ENCODE measurements around the gene NDUFB11.
"Not testable (repeated sequence)": the region's sequence is repeated elsewhere in the genome, so short reads cannot be mapped to it uniquely, and the experiment has no call there.

NDUFB11 gene

DNA sequence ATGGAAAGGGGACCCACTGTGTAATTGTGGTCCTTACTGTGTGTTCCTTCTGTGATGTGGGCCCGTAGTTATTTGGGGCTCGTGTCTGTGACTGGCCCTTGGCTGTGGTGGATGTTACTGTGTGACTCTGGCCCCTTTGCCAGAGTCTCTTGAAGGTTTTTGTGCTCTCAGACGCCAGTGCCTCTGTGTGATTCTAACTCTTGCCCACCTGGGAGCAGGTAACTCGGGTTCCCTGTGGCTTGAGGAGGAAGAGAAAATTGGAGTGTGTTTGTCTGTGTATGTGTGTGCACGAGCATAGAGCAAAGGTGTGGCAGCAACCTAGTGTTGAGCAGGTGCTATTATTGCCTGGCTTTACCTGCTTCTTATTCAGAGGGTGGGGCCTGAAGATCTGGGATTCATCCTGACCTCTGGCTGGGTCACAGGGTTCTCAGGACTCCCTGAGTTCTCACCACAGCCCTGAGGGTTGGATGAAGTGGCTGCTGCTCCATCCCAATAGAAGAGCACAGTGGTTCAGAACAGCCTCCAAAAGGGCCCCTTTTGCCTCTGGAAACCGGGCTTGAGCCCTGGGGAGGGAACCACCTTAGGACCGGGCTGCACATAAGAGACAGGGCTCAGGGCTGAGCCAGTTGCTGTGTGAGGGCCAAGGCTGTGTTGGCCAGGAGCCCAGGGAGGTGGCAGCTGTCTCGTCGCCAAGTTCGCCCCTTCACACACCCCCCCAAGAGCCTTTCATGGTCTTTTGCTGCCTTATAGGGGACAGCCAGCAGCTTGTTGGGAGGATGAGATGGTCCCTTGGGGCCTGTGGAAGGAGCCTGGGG lies 1.8 kb upstream of the NDUFB11 start:
- no peak for DNase-seq (ENCODE audit: low read depth)

DNA sequence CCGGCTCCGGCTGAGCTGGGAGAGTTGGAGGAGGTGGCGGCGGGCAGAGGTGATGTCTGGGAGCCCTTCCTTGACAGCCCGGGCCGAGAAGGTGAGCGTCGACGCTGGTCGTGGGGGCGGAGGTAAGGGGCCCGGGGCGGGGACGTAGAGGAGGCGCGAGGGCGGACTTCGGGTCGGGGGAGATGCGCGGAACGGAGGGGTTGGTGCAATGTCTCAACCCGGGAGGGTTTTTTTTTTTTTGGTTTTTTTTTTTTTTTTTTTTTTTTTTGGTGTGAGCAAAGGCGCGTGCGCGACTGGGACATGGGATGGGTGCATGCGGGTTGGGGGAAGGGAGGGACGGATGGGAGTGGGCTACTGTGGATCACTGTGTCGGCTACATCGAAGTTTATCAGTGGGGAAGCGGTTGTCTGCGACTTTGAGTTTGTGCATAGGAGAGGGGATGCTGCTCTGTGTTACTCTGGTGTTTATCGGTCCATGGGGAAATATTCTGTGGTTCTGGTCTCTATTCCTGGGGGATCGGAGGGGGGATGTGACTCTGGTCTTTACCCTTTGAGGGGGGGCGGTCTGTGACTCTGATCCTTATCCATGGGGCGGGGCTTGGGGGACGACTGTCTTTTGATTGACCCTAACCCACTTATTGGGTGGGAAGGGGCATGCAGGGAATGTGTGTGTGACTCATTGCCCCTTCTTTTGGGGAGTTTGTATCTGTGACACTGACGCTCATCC lies 1.1 kb upstream of the NDUFB11 start:
- DNase-seq (ENCODE audit: low read depth), result no peak

DNA sequence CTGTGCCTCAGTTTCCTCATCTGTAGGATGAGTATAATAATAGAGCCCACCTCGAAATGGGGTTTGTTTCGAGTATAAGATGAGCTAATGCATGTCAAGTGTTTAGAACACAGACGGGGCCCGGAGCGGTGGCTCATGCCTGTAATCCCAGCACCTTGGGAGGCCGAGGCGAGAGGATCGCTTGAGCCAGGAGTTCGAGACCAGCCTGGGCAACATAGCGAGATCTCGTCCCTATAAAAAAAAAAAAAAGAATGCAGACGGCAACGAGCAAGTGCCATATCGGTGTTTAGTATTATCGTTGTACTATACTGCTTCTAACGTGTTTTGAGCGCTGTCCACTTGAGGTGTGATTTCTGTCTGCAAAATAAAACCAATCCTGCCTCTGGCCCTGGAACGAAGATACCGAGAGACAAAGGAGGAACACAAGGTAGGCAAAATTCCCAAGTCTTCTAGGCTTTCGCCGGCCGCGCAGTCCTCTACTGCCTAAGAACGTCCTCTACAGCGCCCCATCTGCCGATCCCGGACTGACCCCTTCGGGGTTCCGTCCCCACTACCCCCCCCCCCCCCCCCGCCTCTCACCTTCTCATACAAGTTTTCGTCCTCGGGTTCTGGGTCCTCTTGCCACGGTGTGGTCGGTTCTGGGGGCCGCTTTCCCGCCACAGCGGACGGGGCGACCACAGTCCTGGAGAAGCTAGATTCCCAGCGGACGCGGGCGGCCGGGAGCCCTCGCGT lies 442 bp downstream of the NDUFB11 start:
- DNase-seq (ENCODE audit: low read depth), result no peak

DNA sequence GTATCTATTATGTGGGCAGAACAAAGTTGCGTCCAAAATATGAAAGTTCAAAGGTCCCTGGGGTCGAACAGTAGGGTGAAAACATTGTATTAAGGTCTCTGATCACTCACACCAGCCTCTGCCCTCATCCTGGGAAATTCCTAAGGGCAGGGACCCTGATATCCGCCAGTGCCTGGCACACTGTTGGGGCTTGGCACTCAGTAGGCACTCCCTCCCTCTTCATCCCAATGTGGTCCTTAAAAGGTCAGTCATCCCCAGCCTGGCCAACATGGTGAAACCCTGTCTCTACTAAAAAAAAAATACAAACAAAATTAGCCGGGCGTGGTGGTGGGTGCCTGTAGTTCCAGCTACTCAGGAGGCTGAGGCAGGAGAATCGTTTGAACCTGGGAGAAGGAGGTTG lies 6.3 kb downstream of the NDUFB11 start:
- DNase-seq (ENCODE audit: low read depth), result no peak

DNA sequence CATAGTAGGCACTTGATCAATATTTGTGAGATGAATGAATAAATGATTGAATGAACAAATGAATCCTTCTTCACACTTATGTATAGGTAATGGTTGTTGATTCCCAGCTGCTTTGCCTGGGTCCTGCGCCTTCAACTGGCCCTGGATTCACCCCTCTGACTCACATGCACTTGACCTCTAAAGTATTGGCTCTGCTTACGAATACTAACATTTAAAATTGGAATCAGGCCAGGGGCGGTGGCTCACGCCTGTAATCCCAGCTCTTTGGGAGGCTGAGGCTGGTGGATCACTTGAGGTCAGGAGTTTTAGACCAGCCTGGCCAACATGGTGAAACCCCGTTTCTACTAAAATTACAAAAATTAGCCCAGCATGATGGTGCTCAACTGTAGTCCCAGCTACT lies 8.9 kb downstream of the NDUFB11 start:
- not testable (repeated sequence) for DNase-seq (ENCODE audit: low read depth)

DNA sequence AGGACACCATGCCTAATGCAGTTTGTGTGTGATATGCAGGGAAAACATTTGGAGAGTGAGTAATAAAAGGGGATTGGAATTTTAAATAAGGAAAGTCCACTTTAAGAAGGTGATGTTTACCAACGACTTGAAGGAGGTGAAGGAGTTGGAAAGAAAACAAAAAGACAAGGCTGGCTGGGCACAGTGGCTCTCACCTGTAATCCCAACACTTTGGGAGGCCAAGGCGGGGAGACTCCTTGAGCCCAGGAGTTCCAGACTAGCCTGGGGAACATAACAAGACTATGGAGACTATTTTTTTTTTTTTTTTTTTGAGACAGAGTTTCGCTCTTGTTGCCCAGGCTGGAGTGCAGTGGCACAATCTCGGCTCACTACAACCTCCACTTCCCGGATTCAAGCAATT lies 11.0 kb downstream of the NDUFB11 start:
- no peak for DNase-seq (ENCODE audit: low read depth)

DNA sequence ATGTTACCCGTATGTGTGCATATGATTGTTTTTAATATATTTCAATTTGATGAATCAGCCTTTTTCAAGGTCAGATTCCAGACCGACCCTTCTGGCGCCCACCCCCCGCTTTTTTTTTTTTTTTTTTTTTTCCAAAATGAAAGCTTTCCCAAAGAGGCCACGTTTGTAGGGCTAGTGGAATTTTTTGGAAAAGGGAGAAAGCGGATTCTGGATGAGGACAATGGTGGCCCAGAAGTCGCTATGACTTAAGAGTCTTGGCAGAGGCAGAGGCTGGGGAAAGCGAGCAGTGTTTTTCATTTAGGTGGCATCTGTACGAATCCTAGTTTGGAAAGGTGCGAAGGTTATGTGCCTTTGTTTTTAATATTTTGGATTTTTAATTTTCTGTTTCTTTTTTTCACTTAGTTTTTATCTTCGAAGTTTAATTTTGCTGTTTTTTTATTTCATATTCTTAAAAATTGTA lies 14.6 kb downstream of the NDUFB11 start:
- no peak for DNase-seq (ENCODE audit: low read depth)

DNA sequence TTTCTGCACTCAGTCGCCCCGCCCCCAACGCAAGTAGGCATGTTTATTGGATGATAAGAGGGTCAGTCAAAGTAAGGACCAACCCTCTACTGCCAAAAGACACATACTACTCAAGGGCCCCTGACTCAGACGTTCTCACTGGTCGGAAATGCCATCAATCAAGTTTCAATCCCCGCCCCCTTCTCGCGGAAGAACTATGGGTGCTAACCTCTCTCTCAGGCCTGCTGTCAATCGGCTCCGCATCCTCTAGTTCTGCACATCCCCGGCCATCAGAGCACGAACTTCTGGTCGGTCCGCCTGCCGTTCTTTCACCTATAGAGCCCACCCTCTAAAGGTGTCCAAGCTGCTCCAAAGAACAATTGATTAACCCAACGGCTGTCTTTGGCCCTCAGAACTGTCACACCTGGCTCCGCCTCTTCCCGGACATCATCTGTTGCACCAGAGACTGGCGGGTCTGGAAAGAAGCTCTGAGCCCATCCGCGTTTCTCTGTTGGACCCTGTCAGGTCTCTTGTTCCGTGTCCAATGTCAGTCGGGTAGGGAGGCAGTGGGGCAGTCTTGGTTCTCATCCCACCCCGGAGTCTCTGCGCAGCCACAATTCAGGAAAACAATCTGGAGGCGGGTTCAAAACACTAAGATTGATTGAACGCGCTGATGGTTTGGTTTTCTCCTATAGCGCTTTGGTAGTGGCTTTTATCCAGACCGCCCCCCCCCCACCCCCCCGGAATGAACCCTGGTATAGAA lies 15.2 kb downstream of the NDUFB11 start:
- peak; percentile 89 for DNase-seq (ENCODE audit: low read depth)

DNA sequence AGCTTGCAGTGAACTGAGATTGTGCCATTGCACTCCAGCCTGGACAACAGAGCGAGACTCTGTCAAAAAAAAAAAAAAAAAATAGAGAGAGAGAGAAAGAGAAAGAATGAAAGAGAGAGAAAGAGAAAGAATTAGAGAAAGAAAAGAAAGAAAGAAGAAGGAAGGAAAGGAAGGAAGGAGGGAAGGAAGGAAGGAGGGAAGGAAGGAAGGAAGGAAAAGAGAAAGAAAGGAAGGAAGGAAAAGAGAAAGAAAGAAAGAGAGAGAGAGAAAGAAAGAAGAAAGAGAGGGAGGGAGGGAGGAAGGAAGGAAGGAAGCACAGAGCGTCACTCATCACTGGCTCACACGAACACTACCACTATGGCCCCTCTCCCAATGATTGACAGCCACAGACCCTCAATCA lies 20.0 kb downstream of the NDUFB11 start:
- DNase-seq (ENCODE audit: low read depth), result not testable (repeated sequence)

DNA sequence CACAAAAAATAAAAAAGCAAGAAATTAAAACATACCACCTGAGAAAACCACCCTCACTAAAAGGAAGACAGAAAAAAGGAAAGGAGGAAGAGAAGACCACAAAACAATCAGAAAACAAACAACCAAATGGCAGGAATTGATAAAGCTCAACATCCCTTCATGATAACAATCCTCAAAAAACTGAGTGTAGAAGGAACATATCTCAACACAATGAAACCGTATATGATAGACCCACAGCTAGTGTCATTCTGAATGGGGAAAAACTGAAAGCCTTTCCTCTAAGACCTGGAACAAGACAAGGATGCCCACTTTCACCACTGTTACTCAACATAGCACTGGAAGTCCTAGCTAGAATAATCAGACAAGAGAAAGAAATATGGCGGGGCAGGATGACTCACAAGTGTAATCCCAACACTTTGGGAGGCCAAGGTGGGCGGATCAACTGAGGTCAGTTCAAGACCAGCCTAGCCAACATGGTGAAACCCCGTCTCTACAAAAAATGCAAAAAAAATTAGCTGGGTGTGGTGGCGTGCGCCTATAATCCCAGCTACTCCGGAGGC lies 27.9 kb downstream of the NDUFB11 start:
- not testable (repeated sequence) for DNase-seq (ENCODE audit: low read depth)

DNA sequence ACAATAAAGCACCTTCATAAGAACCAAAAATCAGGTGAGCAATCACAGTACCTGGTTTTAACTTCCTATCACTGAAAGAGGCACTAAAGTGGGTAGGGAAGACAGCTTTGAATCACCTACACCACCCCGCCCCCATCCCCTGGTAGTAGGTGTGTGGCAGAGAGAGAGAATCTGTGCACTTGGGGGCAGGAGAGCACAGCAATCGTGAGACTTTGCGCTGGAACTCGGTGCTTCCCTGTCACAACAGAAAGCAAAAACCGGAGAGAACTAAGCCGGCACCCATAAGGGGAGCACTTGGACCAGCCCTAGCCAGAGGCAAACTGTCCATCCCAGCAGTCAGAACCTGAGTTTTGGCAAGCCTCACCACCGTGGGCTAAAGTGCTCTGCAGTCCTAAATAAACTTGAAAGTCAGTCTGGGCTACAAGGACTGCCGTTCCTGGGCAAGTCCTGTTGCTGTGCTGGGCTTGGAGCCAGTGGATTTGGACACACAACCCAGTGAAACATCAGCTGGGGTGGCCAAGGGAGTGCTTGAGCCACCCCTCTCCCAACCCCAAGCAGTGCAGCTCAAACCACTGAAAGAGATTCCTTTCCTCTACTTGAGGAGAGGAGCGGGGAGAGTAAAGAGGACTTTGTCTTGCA lies 32.1 kb downstream of the NDUFB11 start:
- DNase-seq (ENCODE audit: low read depth), result no peak

DNA sequence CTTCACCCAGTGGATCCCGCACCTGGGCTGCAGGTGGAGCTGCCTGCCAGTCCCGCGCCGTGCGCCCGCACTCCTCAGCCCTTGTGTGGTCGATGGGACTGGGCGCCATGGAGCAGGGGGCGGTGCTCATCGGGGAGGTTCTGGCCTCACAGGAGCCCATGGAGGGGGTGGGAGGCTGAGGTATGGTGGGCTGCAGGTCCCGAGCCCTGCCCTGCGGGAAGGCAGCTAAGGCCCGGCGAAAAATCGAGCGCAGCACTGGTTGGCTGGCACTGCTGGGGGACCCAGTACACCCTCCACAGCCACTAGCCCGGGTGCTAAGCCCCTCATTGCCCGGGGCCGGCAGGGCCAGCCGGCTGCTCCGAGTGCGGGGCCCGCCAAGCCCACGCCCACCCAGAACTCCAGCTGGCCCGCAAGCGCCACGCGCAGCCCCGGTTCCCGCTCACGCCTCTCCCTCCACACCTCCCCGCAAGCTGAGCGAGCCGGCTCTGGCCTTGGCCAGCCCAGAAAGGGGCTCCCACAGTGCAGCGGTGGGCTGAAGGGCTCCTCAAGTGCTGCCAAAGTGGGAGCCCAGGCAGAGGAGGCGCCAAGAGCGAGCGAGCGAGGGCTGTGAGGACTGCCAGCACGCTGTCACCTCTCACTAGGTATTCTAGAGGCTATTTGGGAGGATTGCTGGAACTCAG lies 33.4 kb downstream of the NDUFB11 start:
- not testable (repeated sequence) for DNase-seq (ENCODE audit: low read depth)

DNA sequence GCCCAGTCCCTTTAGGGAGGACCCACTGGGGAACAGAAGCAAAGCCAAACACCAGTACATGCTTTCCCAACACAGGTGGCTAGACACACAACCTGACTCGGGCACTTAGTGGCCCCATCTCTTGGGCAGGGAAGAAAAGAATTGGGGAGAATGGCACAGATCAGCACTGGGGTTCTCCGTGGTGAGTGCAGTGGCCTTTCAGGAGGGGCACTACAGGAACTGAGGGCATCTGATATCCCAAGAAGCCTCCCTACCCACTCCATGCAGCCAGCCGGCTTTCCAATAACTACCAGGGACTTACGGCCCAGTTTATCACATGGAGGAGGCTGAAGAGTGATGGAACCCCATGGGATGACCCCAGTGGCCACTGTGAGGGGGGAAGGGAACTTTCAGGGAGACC lies 43.3 kb downstream of the NDUFB11 start:
- no peak for DNase-seq (ENCODE audit: low read depth)

DNA sequence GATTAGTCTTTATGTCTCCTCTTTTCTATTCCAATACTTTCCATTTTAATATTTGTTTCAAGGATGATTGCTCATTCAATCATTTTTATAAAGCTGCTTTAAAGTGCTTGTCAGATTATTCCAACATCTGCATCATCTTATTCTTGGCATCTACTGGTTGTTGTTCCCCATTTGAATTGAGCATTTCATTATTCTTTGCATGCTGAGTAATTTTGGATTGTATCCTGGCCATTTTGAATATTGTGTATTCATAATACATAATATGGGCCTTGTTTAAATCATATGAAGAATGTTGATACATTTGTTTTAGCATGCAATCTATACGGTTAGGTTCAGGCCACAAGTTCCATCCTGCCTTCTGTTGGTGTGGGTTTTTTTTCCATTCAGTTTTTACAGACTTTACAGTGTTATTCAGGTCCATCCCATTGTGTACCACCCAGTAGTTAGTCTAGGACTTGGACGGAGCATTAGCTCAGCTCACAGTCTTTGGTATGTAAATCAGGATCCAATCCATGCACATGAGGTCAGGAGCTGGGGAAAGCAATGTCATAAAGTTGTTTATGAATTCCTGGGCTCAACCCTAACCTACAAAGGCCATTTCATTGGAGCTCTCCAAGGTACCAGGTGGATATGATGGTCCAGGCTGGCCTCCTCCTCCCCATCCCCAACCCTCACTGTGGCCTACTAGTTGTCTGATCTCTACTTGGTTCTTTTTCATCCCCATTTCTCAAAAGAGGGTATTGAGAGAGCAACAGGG lies 46.0 kb downstream of the NDUFB11 start:
- DNase-seq (ENCODE audit: low read depth), result no peak

DNA sequence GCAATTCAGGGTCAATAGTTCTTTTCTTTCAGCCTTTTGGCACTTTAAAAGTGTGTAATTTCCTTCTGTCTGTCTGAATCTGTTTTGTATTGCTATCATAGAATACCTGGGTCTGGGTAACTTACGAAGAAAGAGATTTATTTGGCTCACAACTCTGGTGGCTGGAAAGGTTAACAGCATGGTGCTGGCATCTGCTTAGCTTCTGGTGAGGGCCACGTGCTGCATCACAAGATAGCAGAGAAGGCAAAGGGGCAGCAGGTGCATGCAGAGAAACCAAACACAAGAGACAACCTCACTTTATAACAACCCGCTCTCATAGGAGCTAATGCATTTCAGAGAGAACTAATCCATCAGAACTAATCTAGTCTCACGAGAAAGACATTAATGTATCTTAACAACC lies 47.5 kb downstream of the NDUFB11 start:
- no peak for DNase-seq (ENCODE audit: low read depth)

DNA sequence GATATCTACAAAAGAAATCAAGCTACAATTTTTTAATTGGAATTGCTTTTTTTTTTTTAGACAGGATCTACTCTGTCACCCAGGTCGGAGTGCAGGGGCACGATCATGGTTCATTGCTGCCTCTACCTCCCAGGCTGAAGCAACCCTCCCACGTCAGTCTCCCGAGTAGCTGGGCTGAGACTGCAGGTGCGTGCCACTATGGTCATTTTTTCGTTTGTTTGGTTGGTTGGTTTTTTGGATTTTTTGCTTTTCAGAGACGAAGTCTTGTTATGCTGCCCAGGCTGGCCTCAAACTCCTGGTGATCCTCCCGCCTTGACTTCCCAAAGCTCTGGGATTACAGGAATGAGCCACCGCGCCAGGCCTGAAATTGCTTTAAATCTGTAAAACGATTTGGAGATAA lies 50.6 kb downstream of the NDUFB11 start:
- no peak for DNase-seq (ENCODE audit: low read depth)

DNA sequence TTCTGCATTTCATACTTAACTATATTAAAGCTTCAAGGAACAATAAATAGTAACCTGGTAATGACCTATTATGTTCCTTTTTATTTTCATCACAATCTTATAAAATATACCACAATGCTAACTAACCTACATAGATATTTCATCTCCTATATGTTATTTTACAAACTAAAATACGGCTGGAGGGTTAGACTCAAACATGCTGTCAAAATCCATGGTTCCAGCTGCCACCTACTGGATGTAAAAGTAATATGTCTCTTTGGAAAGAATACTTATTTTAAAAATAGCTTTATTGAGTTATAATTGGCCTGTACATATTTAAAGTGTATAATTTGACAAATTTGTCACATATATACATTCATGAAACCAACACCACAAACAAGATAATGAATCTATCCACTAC lies 51.3 kb downstream of the NDUFB11 start:
- DNase-seq (ENCODE audit: low read depth), result no peak
